NCI-H446 treated with DMSO at 0.1 percent for 48 hours (cell line): Measurements from ENCODE around the gene SPPL3.
"Not testable (repeated sequence)": the region's sequence is repeated elsewhere in the genome, so short reads cannot be mapped to it uniquely, and the experiment has no call there.

Experiments used
- DNase-seq: peaks from one replicate; lab custom pipeline; 2025; lab: John Stamatoyannopoulos, UW

SPPL3 gene

DNA sequence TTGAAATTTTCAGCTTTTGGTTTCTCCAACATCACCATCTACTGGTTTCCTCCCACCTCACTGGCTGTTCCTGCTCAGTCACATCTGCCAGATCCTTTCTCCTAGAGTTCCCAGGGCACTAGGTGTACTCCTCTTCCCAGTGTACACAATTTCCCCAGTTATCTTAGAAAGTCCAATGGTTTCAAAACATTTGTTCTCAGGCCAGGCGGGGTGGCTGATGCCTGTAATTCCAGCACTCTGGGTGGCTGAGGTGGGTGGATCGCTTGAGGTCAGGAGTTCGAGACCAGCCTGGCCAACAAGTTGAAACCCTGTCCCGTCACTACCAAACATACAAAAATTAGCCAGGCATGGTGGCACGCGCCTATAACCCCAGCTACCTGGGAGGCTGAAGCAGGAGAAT is 60.7 kb downstream of the SPPL3 start:
- DNase-seq: no peak

DNA sequence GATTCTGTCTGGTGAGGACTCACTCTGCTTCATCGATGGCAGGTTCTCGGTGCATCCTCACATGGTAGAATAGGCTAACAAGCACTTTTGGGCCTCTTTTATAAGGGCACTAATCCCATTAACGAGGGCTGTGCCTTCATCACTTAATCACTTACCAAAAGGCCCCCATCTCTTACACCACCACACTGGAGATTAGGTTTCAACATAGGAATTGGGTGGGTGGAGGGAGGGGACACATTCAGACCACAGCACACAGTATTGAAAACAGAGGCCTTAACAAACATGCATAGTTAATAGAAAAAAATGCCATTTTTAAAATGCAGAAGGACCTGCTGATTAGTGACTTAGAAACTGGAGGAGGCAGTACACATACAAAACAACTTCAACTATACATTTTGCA is 61.6 kb downstream of the SPPL3 start:
- DNase-seq: no peak

DNA sequence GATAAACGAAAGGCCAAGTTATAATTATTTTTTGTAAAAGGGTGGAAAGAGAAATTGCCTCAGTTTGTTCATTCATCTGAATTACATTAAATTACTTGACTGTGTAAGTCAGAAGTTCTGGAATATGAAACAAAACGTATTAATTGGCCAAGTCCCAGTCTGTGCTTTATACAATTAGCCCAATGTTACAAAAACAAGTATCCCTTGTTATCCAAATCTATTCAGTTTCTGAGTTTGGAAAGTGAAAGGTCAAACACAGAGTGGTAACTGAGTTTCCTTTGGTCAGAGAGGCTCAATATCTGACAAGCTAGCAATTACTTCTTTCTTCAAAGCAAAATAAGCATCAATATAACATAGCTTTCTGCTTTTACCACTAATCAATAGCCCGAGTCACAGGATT is 62.6 kb downstream of the SPPL3 start:
- no peak for DNase-seq

DNA sequence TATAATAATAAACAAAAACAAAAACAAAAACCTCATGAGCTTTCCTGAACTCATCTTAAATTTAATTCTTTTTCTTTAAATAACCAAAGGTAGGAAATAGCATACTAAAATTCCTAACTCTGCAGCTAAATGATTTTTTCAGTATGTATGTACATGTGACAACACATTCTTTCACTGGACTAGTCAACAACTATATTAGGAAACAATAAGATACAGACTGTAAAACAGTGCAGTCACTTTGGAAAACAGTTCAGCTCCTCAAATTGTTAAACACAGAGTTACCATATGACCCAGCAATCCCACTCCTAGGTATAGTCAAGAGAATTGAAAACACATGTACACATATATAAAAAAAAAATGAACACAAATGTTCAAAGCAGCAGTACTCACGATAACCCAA is 64.7 kb downstream of the SPPL3 start:
- no peak for DNase-seq

GRCh38 chr12:120838629-120839383 is 65.4 kb downstream of the SPPL3 start:
- DNase-seq: not testable (repeated sequence)

DNA sequence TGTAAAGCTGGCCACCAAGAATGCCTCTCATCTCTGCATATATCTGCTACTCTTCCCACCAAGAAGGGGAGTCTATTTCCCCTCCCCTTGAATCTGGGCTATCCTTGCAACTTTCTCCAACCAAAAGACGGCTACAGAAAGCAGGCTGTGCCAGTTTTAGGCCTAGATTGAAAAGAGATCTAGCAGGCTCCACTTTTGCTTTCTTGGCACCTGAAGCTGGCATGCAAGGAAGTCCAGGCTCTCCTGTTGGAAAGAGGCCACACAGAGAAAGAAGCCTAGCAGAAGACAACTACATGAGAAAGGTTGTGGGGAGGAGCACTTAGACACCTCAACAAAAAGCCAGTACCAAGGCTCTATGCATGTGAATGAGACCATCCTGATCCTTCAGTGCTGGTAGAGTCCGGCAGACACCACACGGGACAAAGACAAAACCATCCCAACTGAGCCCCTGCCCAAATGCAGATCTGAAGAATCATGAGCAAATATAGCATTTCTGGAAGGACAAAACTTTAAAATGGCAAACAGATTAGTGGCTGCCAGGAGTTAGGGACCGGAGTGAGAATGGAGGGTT is 68.0 kb downstream of the SPPL3 start:
- DNase-seq: no peak

DNA sequence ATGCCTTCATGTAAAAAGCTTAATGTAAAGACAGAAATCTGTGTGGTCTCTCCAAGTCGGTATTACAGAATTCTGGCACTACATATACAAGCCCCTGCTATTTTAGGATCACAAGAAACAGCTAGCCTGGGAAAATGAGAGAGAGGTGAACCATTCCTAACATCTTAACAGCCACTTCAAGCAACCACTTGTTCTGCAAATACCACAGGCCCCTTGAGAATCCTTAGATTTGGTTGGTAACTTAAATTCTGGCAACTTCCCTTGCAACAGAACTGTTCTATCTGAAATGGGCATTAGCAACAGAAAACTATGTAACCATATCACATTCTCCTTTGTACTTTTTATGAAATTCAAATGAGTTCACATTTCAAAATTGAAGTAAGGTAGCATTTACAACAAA is 68.5 kb downstream of the SPPL3 start:
- no peak for DNase-seq

DNA sequence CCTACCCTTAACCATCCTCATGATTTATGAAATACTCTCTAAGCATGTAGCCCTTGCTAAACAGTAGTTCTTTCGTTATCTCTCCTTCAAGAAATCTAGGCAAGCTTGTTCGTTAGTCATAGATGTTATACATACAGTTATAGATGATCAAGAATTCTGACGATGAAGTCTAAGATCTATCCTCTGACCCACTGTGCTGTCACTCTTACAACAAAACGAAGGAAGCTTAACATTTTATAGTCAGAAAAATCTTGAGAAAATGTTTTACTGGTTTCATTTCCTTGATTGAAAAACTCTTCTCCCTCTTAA is 68.9 kb downstream of the SPPL3 start:
- no peak for DNase-seq

DNA sequence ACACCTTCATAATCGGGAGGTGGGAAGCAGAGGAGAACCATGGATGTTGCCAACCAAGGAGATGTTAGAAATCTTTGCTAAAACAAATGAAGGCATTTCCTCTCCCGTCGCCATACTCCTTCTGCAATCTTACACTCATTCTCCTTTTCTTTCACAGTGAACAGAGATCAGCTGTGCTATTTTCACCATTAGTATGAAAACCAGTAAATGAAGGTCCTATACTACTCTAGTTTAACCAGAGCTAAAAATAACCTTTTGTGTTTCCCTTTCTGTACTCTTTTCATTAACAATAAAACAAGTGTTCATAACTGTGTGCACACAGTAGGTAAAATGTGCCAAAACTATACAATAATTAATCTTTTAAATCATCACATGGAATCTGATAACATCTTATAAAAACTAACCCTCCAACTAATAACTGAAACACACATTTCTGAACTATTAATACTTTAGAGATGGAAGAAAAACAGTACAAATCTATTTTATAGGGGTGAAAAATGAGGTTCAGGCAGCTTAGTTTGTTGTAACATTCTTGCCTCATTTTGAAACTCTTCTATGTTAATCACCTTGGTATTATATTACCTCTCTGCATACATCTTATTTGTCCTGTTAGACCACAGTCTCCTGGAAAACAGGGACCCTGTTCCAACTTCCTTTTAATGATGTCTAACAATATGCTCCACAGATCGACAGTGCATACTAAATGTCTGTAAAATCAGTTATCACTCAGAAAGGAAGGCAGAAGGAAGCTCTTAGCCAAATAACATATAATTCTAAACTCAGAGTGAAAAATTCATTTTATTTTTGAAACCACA is 69.5 kb downstream of the SPPL3 start:
- no peak for DNase-seq

DNA sequence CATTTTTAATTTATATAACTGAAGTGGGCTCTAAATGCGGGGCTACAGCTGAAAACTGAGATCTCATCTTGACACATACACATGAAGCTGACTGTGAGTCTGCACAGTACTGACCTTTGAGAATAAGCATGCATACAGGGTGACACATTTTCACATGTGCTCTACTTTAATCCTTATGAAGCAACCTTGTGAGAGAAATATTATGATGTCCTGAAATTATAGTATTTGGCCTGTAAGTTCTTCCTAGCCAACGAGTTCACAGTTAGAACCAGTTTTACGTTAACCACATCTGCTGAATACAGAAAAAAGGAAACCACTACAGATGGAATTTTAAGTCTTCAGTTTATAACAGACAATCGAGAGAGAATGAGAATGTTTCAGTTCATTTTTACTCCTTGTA is 70.3 kb downstream of the SPPL3 start:
- DNase-seq: no peak

GRCh38 chr12:120832737-120833136 is 71.4 kb downstream of the SPPL3 start:
- no peak for DNase-seq

DNA sequence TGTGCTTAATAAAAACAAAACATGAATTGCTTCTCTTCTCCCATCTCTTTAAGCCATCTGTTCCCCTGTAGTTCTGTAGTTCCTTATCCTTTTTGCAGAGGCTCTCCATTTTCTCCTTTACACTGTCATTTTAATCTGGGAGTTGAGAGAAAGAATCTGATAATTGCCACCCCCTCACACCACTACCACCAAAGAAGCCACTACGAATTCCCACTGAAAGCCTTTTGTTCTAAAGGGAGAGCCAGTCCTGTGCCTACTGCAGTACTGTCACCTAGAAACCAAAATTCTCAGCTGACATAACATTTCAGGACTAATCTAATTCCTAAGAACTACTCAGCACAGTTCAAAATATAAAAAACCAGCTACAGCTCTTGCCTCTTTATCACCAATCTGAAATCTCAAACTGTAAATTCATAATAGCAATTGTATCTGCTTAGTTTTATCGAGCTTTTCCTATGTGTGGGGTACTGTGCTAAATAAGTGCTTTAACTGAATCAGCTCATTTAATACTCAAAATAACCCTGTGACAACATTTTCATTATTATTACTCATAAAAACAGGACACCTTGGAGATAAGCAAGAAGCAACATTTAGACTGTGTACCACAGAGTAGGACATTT is 72.4 kb downstream of the SPPL3 start:
- no peak for DNase-seq

DNA sequence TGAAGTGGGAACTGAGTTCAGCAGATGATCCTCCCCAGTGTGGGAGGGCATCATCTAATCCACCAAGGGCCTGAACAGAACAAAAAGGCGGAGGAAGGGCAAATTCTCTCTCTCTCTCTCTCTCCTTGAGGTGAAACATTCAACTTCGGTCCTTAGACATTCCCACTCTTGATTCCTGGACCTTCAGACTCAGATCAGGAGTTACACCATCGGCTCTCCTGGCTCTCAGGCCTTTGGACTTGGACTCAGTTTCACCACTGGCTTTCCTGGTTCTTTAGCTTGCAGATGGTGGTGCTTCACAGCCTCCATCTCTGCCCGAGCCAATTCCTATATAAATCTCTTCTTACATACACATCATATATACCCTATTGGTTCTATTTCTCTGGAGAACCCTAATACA is 73.2 kb downstream of the SPPL3 start:
- no peak for DNase-seq

GRCh38 chr12:120830052-120830940 is 73.9 kb downstream of the SPPL3 start:
- DNase-seq: no peak

- no peak for DNase-seq
Observed at GRCh38 chr12:120826335-120826734, 77.8 kb downstream of the SPPL3 start.

- DNase-seq: no peak
Observed at GRCh38 chr12:120825337-120825736, 78.8 kb downstream of the SPPL3 start.

DNA sequence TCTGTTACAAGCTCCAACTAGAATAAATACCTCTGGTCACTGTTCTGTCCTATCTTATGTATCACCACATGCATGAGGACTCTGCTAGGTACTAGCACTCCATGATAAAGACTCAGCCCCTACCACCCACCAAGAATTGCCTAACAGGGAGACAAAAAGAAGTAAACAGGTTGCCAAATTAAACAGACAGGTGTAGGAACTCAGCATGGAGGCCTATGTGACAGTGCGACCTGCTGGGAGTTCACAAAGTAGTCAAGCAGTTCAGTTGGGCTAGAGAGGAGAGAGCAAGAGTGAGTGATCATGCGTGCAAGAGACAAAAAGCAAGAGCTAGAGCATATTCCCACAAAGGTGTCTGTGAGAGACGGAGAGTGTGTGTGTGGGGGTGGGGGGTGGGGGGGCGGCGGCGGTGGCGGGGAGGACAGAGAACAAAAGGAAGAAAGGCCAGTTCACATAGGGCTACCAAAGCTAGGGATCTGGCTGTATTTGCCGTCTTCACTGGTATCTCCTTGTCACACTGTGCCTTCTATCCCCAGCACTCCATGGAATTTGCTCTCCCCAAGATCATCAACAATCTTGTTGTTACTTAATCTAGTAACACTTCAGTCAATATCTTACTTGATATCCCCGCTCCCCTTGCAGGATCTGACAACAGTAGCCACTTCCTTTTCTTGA is 81.2 kb downstream of the SPPL3 start:
- no peak for DNase-seq

- DNase-seq: no peak
Observed at GRCh38 chr12:120821878-120822277, 82.3 kb downstream of the SPPL3 start.

DNA sequence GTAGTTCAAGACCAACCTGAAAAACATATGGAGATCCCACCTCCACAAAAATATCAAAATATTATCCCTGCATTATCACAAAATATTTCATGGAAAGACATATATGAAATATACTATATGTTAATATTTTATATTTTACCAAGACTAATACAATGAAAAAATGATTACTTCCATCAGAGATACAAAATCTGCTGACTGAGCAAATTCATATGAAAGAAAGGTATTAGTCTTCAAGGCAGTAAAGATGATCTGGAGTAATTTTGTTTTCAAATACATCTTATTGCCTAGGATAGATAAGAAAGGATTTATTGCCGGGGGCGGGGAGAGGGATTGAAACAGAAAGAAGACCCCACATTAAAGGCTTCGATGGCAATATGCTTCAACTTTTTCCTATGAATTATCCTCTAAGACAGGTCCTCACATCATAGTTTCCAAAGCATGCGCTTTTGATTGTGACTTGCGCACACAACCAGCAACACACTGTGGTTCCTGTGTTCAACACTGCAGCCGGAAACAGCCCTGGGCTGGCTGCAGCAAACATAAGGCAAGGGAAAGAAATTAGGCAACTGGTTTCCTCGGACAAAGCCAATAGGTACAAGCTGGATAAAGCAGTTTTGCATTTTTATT is 83.2 kb downstream of the SPPL3 start:
- no peak for DNase-seq

DNA sequence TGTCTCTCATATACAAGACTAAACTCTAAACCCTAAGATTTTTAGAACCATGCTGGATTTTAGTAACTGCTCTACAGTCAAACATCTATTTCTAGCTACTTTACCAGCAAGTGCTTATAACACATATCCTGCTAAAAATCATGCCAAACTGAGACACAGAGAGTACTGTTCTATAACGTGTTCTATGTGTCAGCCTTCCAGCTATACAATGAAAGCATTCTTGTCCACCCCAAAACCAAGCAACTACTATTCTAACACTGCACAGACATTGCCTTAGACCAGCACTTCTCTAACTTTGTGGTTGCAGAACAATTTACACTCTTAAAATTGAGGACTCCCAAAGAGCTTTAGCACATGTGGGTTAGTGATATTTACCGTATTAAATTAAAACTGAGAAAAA is 85.7 kb downstream of the SPPL3 start:
- DNase-seq: no peak
